GF-D8 (cell line): Measurements from ENCODE around the gene JAZF1.

Experiments used
- DNase-seq: peaks from one replicate; lab custom pipeline; 2025; lab: John Stamatoyannopoulos, UW

JAZF1 gene

DNA sequence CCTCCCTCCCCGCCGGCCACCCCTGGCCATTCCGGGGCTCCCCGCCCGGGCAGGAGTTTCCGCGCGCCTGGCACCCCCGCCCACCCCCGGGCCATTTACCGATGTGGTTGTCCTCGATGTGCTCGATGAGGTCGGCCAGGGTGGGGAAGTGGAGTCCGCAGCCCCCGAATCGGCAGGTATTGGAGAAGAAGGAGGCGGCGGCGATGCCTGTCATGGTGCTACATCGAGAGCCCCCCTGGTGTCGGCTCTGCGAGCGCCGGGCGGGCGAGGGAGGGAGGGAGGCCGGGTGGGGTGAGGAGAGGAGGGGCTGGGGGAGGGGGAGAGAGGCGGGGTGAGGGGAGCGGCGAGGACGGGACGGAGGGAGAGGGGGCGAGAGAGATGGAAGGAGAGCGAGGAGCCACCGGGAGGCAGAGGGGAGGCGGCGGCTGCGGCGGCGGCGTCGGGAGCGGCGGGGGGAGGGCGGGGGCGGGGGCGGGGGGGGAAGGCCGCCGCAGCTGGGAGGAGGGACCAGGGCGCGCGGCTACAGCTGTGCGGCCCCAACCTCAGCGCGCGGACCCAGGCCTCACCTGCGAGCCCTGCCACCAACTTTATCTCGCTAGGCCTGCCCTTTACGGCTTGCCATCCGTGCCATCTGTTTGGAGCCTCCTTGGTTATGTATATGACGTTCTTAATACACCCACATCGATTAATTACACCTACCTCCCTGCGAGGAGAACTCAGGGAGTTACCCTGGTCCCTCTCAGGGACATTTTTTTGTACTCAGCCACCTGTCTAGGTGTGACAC is at the start of gene JAZF1:
TSS of gene JAZF1 (minus strand) at position 432 of the 784 bp plus-strand sequence.
- peak; percentile 71 for DNase-seq

DNA sequence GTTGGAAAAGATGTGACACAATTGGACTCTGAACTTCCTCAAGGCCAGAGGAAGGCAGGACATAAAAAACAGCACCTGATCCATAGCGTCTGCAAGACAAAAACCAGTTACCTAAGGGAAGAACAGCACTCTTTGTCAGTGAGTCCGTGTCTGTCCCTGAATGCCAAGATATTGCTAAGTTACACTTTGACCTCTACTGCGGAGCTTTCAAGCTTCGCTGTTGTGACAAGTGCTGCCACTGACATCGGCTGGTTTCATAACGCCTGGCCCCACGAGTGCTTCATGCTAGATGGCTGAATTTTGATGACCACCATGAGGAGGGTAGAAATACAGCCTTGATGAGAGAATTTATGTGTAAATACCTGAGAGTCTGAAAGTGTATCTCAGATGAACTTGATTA is 49.7 kb upstream of the JAZF1 start:
- no peak for DNase-seq

DNA sequence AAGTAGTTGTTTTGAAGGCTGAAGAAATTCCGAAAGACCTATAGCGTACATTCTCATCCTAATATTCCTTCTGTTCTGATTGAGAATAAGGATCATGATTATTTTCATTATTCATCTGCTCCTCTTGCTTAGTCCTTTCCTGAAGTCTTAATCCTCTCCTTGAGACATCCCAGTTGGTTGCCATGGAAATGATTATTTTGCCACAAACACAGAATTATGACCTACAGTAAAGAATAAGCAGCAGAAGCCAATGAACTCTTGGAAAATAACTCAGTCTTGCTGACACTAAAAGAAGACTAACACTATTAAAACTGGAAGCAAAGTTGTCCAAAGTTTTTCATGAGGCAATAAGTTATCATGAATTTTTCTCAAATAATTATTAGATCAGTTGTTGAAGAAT is 47.8 kb upstream of the JAZF1 start:
- DNase-seq, result no peak

DNA sequence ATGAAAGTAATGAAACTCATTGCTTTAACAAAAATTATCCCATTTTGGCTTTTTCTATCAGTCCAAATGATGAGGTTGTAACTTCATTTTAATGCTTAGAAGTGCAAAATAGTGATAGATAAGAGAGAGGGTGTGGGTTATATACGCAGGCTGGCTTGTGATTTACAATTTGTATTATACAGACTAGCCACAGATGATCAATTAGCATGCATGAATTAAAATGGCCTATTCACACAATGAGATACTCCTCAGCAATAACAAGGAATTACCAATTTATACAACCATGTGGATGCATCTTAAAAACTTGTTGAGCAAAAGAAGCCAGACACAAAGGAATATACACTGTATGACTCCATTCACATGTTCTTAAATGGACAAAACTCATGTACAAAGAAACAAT is 45.4 kb upstream of the JAZF1 start:
- DNase-seq, result no peak

DNA sequence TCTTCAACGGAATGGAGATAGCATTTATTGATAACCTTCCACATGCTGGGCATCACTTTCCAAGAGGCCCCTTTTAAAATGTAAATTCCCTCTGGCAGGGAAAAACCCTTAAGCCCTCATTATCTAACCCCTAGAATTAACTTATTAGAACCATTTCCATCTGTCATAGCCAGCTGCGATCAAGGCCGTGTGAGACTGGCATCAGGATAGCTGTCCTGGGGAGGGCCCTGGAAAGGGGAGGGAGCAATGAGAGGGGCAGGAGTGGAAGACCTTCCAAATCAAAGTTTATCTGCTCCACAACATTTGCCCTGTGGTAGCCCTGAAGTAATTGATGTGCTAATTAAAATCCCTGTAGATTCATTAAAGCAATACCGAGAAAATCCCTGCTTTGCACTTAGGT is 45.0 kb upstream of the JAZF1 start:
- DNase-seq, result no peak

DNA sequence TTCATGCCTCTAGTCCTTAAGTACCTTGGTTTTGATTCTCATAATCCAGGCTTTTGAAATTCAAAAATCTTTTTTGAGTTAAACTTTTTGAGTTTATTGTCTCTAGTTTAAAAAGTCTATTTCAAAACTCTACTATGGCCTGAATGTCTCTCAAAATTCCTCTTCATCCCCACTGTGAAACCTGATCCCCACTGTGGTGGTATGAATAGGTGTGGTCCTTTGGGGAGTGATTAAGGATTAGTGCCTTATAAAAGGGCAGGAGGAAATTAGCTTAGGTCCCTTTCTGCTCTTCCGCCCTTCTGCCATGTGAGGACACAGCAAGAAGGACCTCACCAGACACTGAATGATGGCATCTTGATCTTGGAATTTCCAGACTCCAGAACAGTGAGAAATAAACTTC is 44.1 kb upstream of the JAZF1 start:
- DNase-seq, result no peak

DNA sequence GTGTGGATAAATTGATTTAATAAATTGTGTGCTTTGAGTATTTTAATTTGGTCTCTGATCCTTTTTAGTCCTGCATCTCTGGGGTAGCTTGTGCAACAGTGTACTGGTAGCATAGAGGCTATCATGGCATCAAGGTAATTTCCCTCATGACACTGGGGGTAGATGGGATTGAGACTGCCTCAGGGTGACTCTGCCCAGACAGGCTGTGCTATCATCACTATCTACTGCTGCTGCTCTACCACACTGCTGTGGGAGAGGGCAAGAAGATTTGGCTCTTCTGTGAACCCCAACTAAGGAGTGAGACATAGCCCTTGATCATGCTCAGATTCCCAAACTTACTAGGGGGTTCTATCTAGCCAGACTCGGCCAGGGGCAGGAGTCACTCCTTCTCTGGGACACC is 43.6 kb upstream of the JAZF1 start:
- no peak for DNase-seq

DNA sequence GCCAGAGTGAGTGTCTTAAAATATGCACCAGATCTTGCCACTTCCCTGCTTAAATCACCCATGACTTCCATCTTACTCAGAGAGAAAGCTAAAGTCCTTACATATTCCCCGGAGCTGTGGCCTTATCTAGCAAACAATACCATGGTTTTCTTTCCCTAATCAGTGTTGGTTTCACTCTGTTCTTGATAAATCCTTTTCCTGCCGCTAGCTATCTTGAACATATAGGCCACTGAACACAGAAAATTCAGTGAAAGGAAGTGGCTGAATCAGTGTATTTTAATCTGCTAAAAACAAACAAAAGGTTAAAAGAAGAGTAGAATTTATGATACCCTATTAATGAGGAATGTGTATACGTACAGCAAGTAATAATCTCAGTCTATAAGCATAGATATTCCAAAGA is 42.0 kb upstream of the JAZF1 start:
- no peak for DNase-seq

DNA sequence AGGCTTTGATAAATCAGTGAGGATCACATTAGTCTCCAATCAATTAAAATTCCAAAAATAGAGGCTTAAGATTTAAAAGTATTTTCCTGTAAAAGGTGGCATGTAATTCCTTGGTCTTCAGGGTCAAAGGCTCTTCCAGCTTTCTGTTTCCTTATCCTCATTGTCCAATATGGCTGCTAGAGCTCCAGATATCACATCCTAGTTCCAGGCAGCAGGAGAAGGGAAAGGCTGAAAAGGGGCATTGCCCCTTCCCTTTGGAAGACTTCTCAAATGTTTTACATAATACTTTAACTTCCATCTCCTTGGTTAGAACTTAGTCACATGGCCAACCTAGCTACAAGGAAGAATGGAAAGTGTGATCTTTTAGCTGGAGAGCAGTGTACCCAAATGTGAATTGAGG is 39.2 kb upstream of the JAZF1 start:
- DNase-seq, result no peak

DNA sequence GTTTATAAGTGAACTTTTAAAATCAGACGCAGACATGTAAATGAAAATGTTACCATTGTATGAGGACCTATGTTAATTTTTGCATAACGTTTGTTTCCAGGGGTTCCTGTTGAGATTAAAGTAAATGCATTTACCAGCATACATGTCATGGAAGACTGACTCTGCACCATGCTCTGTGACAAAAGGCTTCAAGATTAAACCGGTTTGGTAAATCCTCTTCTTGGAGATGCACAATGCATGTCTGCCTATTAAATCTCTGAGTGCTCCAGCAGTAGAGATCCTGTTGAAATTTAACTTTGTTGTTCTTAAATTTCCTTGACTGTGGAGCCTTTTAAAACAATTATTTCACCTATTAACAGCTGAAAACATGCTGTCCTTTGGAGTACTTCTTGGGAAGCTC is 36.5 kb upstream of the JAZF1 start:
- DNase-seq, result no peak

DNA sequence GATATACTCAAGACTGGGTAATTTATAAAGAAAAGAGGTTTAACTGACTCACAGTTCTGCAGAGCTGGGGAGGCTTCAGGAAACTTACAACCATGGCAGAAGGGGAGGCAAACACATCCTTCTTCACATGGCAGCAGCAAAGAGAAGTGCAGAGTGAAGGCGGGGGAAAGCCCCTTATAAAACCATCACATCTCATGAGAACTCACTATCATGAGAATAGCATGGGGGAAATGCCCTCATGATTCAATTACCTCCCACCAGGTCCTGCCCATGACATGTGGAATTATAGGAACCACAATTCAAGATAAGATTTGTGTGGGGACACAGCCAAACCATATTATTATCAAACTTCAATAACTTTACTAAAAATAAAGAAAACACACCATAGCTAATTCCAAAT is 30.4 kb upstream of the JAZF1 start:
- no peak for DNase-seq

DNA sequence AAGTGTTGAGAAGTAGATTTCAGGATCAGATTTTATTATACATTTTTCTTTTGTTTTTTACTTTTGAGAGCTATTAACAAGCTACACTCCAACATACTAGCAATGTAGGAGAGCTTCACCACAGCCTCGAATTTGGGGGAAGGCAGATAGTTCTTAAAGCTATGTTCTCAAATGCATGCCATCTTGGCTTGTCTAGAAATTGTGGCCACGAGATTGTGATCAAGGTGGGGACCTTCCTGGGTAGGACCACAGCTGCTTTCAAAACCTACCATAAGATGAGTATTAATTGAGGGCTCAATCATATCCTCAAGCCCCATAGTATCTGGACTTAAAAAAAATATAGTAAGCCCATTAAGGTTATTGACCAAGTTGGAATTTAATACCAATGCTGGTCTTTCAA is 27.9 kb upstream of the JAZF1 start:
- no peak for DNase-seq

DNA sequence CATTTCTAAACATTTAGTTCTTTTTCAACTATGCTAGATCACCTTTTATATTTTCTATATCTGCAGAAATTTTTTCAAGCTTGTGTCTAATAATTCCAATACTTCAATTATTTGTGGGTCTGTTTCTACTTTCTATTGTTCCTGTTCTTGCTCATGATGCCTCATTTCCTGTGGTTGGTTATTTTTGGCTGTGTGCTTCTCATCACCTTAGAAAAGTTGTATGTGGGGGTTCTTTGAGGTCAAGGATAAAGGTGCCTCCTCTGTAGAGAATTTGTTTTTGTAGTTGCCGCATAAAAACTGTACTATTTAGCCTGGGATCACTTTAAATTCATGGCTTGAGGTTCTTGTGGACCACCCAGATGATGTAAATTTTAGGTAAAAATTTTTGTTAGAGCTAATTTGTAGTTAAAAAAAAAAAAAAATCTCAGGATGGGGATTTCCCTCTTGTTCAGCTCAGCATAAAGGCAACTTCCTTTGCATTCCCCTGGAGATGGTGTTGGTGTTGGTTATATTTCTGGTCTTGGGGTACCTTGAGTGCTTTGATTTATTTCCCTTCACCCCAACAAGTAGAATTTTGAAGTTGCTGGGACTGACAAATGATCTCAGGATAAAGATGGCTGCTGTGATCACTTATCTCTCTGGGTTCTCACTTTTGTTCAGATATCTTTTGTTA is 27.0 kb upstream of the JAZF1 start:
- DNase-seq, result no peak

DNA sequence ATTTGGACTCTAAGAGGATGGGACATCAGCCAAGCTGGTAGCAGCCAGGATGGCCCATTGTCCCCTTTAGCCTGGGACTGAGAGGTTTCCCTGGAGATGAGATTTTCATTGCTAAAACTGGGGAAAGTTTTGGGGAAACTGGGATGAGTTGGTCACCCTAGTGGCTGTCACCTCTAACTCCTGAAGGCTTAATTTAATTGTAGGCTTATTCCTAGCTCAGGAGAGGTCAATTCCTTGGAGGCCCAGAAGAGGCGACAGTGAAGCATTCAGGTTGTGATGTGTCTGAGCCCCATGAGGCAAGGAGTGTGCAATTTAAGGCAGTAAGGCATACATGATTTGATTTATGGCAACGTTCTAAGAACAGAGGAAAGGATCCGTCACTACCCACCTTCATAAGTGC is 24.9 kb upstream of the JAZF1 start:
- no peak for DNase-seq

DNA sequence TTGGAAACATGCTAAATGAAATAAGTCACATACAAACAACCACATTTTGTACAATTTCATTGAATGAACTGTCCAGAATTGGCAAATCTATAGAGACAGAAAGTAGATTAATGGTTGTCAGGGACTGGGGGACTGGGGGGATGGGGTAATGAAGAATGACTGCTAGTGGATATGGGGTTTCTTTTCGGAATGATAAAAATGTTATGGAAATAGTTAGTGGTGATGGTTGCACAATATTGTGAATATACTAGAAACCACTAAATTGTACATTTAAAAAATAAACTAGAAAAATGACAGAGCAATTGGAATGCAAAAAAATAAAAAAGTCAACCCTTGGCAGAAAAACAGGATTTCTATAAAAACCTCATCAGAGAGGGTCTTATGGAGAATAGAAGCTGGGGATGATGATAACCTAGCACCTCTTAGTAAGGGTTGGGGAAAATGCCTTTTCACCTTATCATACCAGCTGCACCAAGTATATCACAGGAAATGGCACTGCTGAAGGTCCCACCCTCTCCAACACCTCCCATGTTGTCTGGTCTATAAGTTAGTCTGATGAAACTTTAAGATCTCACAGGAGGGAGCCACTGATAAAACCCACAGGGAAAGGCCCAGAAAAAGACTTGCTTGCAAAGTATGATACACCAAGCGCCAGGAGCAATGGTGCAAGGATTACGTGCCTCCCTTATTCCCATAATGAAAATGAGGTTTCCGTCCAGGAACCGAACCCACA is 23.1 kb upstream of the JAZF1 start:
- DNase-seq, result peak; percentile 96

DNA sequence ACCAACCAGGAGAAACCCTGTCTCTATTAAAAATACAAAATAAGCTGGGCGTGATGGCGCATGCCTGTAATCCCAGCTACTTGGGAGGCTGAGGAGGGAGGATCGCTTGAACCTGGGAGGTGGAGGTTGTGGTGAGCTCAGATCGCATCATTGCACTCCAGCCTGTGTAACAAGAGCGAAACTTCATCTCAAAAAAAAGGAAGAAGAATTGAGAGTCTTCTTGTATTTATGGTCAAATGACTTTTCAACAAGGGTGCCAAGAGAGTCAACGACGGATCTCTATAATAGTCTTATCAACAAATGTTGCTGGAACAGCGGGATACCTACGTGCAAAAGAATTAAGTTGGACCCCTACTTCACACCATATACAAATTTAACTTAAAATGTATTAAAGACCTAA is 21.6 kb upstream of the JAZF1 start:
- no peak for DNase-seq

DNA sequence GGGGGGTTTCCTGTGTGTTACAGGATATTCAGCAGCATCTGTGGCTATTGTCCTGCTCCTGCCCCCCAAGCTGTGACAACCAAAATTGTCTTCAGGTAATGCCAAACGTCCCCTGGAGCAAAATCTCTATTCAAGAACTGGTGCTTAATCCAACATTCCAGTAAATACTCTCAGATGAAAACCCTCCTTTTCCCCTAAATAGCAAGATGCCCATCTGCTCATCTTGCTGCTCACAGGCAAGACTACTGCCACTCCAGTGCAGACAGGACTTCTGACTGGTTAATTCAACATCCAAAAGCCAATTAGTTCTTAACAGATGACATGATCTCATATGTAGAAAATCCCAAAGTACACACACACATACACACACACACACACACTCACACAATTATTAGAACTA is 20.5 kb upstream of the JAZF1 start:
- no peak for DNase-seq

DNA sequence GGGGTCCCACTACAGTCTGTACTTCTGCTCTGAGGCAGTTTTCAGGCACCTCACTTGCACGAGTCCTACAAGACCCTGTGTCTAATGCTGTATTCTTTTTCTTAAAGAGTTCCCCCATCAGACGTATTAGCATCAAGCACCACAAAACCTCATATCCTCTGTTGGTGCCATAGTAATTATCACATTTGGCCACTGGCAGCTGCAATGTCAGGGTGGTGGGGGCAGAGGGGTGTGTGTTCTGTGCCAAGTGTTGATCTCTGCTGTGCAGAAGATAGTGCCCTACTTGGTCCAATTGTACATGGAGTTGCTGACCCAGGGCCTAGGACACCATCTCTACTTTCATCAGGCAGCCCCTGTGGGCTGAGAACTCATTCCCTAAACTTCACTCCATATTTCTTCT is 20.0 kb upstream of the JAZF1 start:
- DNase-seq, result no peak

DNA sequence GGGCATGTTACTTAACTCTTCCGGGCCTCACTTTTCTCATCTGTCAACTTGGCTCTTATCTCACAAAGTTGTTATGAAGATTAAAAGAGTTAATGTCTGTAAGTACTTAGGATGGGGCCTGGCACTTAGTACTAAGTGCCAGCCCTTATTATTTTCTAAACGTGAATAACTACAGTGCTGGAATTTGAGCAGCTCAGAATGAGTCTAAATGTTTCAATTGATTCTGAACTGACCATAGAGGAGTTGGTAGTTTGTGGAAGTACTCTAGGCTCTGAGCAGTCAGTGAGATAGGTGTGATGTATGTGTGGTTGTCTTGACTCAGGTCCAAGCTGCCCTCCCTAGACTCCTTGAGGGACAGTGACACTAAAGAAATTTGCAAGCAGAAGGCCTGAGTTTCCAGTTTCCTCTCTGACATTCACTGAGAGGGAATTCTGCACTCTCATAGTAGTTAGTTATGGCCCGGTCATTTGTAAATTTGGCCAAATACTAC is 18.5 kb upstream of the JAZF1 start:
- no peak for DNase-seq

DNA sequence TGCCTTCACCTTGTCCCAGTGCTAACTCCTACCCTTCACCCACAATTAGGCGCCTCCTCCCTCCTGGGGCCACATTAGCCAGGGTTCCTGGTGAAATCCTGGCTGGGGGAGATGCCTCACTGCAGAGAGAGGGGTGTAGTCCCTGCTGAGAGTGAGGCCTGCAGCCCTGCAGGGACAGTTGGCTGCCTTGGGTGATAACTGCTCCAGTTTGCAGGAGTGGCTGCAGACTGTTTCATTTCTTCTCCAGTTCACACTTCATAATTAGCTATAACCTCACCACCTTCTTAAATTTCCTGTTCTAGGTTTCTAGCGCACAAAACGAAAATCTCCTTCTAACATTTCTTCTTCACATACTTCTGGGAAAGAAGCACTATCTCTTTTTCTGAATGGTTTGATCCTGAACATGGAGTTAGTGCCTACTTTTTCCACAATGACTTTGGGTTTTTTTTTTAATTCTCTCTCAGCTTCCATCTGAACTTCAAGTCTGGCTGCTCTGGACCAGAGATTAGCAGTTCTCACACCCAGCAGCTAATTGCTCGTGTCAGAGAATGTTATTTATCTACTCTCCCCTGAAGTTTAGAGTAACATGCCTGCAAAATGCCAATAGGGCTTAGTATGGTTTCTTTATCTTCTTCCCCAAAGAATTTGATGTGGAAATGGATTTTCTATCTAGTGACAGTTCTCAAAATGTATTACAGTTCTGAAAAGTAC is 15.5 kb upstream of the JAZF1 start:
- DNase-seq, result no peak

DNA sequence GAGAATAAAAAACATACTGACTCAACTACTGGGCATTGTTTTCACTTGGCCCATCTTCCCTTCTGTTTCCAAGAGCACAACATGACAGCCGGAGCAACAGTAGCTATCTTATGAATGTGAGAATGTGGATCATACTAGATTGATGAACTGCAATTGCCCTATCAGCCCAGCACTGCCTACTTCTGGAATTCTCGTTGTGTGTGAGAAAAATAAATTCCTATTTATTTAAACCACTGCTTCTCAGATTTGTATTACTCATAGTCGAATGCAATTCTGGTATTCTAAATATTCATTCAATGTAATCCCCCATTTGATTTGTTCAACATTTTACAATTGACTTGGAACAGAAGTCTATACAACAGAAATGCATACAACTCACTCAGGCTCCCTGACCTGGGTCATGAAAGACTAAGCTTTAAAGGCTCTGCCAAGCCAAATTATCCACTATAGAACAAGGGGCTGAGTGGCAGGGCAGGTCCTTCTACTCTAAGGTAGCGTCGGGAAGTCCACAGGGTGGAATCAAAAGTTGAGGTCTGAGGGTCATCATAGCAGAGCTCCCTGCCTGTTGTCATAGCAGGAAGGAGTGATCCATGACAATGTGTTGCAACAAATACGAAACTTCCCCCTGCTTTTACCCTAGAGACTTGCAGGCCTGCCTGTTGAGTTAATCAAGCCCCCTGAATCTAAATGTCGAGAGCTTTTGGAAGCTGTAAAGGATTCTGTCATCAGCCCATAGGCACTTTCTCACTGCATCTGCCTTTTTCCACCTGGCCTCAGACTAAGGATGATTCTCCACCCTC is 12.4 kb upstream of the JAZF1 start:
- DNase-seq, result peak; percentile 66

DNA sequence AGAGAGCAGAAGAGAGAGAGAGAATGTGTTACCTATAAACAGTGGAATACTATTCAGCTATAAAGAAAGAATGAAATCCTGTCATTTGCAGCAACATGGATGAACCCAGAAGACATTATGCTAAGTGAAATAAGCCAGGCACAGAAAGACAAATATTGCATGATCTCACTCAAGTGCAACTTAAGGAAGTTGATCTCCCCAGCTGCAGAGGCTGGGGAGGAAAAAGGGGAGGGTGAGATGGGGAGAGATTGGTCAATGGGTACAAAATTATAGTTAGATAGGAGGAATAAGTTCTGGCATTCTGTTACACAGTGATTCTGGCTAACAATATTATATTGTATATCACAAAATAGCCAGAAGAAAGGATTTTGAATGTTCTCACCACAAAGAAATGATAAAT is 11.2 kb upstream of the JAZF1 start:
- peak; percentile 49 for DNase-seq
